ENCODE results near the gene CNTNAP1. TPM values are rescaled to one million over a fixed set of nuclear protein-coding genes. Genes with fewer than 3 reads are reported as not detected.
A peak's percentile ranks its signal among the peaks of the same experiment; 100 is the strongest.

Gene CNTNAP1
- total and polyA plus RNA-seq, 2 donors, result 14.6 to 20.1 TPM

DNA sequence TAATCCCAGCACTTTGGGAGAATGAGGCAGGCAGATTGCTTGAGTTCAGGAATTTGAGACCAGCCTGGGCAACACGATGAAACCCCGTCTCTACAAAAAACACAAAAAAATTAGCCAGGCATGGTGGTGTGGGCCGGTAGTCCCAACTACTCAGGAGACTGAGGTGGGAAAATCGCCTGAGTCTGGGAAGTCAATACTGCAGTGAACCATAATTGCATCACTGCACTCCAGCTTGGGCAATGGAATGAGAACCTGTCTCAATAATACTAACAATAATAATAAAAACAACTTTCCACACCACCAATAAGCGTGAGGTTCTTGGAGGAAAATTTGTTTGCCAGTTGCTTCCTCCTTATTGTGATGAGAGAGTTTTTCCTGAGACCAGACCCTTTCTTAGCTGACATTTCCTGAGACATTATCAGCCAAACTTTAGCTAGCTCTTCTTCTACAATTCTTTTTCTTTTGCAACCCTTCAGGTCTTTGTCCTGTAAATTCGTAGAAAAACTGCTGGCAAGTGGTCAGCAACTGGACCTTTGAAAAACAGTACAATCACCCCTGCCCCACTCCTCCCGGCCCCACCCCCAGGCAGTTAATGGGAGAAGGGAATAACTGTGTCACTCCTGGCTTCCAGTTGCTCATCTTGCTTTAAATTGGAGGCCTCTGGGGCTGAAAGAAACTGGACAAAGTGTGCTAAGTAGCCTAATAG lies 66.0 kb downstream of the CNTNAP1 start:
- no peaks in the 10 kb centered on the region for H3K4me1 ChIP-seq (ENCODE audit: insufficient read depth)
- WGBS, result 56% methylated on average over 7 of the region's 7 CpGs

DNA sequence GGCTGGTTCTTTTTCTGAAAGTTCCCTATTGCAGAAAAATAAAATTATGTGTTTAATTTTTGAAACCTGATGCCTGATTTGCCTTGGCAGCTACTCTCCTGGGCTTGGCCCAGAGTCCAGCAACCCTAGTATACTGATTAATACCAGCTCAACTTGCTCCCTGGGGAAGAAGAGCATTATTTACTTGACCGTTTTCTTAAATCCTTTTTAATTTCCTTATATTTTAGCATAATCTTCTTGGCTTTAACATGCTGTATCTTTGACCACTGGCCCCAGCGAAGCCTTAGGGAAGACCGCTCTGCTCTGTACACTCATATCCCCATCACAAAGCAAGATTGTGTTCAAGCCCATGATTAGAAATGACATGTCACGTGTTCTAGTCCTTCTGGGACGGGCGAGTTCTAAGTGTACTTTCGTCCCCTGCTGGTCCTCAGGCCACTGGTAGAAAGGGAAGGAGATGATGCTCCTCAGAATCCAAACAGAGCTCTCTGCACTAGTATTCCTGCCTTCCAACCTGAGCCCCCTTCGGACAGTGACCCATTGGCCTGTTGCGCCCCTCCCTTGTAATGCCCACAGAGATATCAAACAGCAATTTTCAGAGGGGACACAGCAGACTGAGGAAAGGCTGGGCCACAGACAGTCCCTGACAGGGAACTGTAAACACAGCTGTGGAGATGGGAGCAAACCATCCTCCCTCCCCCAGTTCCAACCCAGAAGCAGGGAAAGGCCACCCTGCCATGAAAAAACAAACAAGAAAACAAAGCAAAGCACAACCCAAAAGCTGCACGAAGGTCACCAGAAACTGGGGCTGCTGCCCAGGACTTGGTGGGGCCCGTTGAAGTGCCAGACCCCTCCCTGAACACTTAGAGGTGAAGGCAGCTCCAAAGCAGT lies 66.8 kb downstream of the CNTNAP1 start:
- Histone ChIP-seq H3K36me3 (ENCODE audit: insufficient read depth) (no peaks in the 10 kb centered on the region), H3K4me3 (ENCODE audit: low read depth, low read length) (no peak overlapping the region), H3K4me1 (ENCODE audit: insufficient read depth) (no peaks in the 10 kb centered on the region), H3K27ac (ENCODE audit: low read depth) (peak overlapping the region; percentile 38)
- 62% methylated on average over 11 of the region's 11 CpGs for WGBS
- no peak for DNase-seq (ENCODE audit: extremely low spot score)

More for the DNA sequence above, 66.0 kb downstream of the CNTNAP1 start:
- H3K4me3 ChIP-seq (ENCODE audit: low read depth, low read length), result no peak overlapping the region
- no peak for DNase-seq (ENCODE audit: extremely low spot score)
- H3K36me3 ChIP-seq (ENCODE audit: insufficient read depth), result no peaks in the 10 kb centered on the region
- H3K27ac ChIP-seq (ENCODE audit: low read depth), result no peak overlapping the region

Small RNA genes lying within 50 kb of the gene (small RNA-seq; reads per million reads assigned to genes)
- gene MIR6780A, result not detected

Other genes starting within 250 kb of the CNTNAP1 start
- gene ATP6V0A1, start 223.7 kb upstream of the CNTNAP1 start, total RNA-seq, result 72.1 TPM
- gene ATP6V0A1, start 223.7 kb upstream of the CNTNAP1 start, polyA plus RNA-seq, result 36.5 TPM
- 18.0 TPM for gene NAGLU, start 146.3 kb upstream of the CNTNAP1 start, total RNA-seq
- 40.3 TPM for gene NAGLU, start 146.3 kb upstream of the CNTNAP1 start, polyA plus RNA-seq
- gene HSD17B1, start 129.6 kb upstream of the CNTNAP1 start, total RNA-seq, result 1.5 TPM
- 2.5 TPM for gene HSD17B1, start 129.6 kb upstream of the CNTNAP1 start, polyA plus RNA-seq
- 8.8 TPM for gene COASY, start 120.4 kb upstream of the CNTNAP1 start, total RNA-seq
- 43.7 TPM for gene COASY, start 120.4 kb upstream of the CNTNAP1 start, polyA plus RNA-seq
- gene MLX, start 115.4 kb upstream of the CNTNAP1 start, total RNA-seq, result 17.1 TPM
- 38.0 TPM for gene MLX, start 115.4 kb upstream of the CNTNAP1 start, polyA plus RNA-seq
- 4.5 TPM for gene PSMC3IP, start 104.8 kb upstream of the CNTNAP1 start, total RNA-seq
- 7.9 TPM for gene PSMC3IP, start 104.8 kb upstream of the CNTNAP1 start, polyA plus RNA-seq
- gene RETREG3, start 73.2 kb upstream of the CNTNAP1 start, total RNA-seq, result 49.9 TPM
- 21.2 TPM for gene RETREG3, start 73.2 kb upstream of the CNTNAP1 start, polyA plus RNA-seq
- 15.2 TPM for gene TUBG1, start 72.8 kb upstream of the CNTNAP1 start, total RNA-seq
- 42.9 TPM for gene TUBG1, start 72.8 kb upstream of the CNTNAP1 start, polyA plus RNA-seq
- gene TUBG2, start 23.2 kb upstream of the CNTNAP1 start, total RNA-seq, result 17.3 TPM
- 38.4 TPM for gene TUBG2, start 23.2 kb upstream of the CNTNAP1 start, polyA plus RNA-seq
- 15.7 TPM for gene PLEKHH3, start 5.5 kb upstream of the CNTNAP1 start, total RNA-seq
- gene PLEKHH3, start 5.5 kb upstream of the CNTNAP1 start, polyA plus RNA-seq, result 46.0 TPM
- gene CCR10, start 688 bp upstream of the CNTNAP1 start, total RNA-seq, result 1.6 TPM
- gene CCR10, start 688 bp upstream of the CNTNAP1 start, polyA plus RNA-seq, result 3.6 TPM
- 32.9 TPM for gene EZH1, start 62.5 kb downstream of the CNTNAP1 start, total RNA-seq
- gene EZH1, start 62.5 kb downstream of the CNTNAP1 start, polyA plus RNA-seq, result 40.4 TPM
- gene RAMP2, start 78.7 kb downstream of the CNTNAP1 start, total RNA-seq, result 16.0 TPM
- gene RAMP2, start 78.7 kb downstream of the CNTNAP1 start, polyA plus RNA-seq, result 51.9 TPM
- gene VPS25, start 90.9 kb downstream of the CNTNAP1 start, total RNA-seq, result 32.6 TPM
- 71.6 TPM for gene VPS25, start 90.9 kb downstream of the CNTNAP1 start, polyA plus RNA-seq
- gene WNK4, start 98.1 kb downstream of the CNTNAP1 start, total RNA-seq, result 0.26 TPM
- 0.23 TPM for gene WNK4, start 98.1 kb downstream of the CNTNAP1 start, polyA plus RNA-seq
- 57.5 TPM for gene COA3, start 116.2 kb downstream of the CNTNAP1 start, total RNA-seq
- 89.9 TPM for gene COA3, start 116.2 kb downstream of the CNTNAP1 start, polyA plus RNA-seq
- gene CNTD1, start 116.3 kb downstream of the CNTNAP1 start, total RNA-seq, result 0.37 TPM
- 0.71 TPM for gene CNTD1, start 116.3 kb downstream of the CNTNAP1 start, polyA plus RNA-seq
- gene BECN1, start 141.8 kb downstream of the CNTNAP1 start, total RNA-seq, result 51.4 TPM
- 82.7 TPM for gene BECN1, start 141.8 kb downstream of the CNTNAP1 start, polyA plus RNA-seq
- gene PSME3, start 150.9 kb downstream of the CNTNAP1 start, total RNA-seq, result 31.1 TPM
- 79.7 TPM for gene PSME3, start 150.9 kb downstream of the CNTNAP1 start, polyA plus RNA-seq
- 0.42 TPM for gene AOC2, start 162.0 kb downstream of the CNTNAP1 start, total RNA-seq
- gene AOC2, start 162.0 kb downstream of the CNTNAP1 start, polyA plus RNA-seq, result 2.1 TPM
- 40.6 TPM for gene AOC3, start 168.7 kb downstream of the CNTNAP1 start, total RNA-seq
- 319 TPM for gene AOC3, start 168.7 kb downstream of the CNTNAP1 start, polyA plus RNA-seq
- not detected for gene G6PC1, start 218.3 kb downstream of the CNTNAP1 start, total RNA-seq
- gene G6PC1, start 218.3 kb downstream of the CNTNAP1 start, polyA plus RNA-seq, result 0.15 TPM

Measured in urinary bladder (tissue), 4 donors.